H1 (cell line): ENCODE results near the gene S100A14. TPM values are rescaled to one million over a fixed set of nuclear protein-coding genes. Genes with fewer than 3 reads are reported as not detected.

Experiments
- CEBPB ChIP-seq: IDR thresholded peaks from 2 replicates; pipeline ENCODE4 v1.6.1; 2012; ENCODE audit warnings: low read depth, low read length
- CHD1 ChIP-seq: IDR thresholded peaks from 2 replicates; pipeline ENCODE4 v1.6.1; 2012; ENCODE audit warnings: low read depth, low read length, improper control_type of control experiment
- CREB1 ChIP-seq: IDR thresholded peaks from 2 replicates; pipeline ENCODE4 v1.6.1; 2012; ENCODE audit warnings: inconsistent platforms
- GABPA ChIP-seq: IDR thresholded peaks from 2 replicates; pipeline ENCODE4 v1.6.1; 2011; ENCODE audit warnings: mild to moderate bottlenecking, low read length, moderate library complexity, borderline replicate concordance; ENCODE audit not compliant: insufficient read depth
- GTF2F1 ChIP-seq: IDR thresholded peaks from 2 replicates; pipeline ENCODE4 v1.6.1; 2012; ENCODE audit warnings: low read depth, low read length, improper control_type of control experiment, borderline replicate concordance
- MAX ChIP-seq: IDR thresholded peaks from 2 replicates; pipeline ENCODE4 v1.6.1; 2012; ENCODE audit warnings: inconsistent platforms
- NRF1 ChIP-seq: IDR thresholded peaks from 2 replicates; pipeline ENCODE4 v1.6.1; 2011; ENCODE audit warnings: mild to moderate bottlenecking, low read depth, low read length, improper control_type of control experiment
- POLR2AphosphoS5 ChIP-seq: IDR thresholded peaks from 2 replicates; pipeline ENCODE4 v1.6.1; 2011; ENCODE audit warnings: low read depth, low read length
- RBBP5 ChIP-seq: IDR thresholded peaks from 2 replicates; pipeline ENCODE4 v1.7.1; 2012; ENCODE audit warnings: low read depth, mild to moderate bottlenecking, inconsistent platforms, low read length, moderate library complexity, borderline replicate concordance
- RNF2 ChIP-seq: fragments of 200-900, 300-1000 bp; sonication (generic); IDR thresholded peaks from 2 replicates; pipeline ENCODE4 v1.7.1; 2016; ENCODE audit warnings: borderline replicate concordance, low read depth, mild to moderate bottlenecking, antibody characterized with exemption, low read length; ENCODE audit not compliant: poor library complexity, severe bottlenecking; ENCODE audit errors: missing control alignments
- SIN3A ChIP-seq, 2 experiments: IDR thresholded peaks in 1 of 2; conservative IDR thresholded peaks in 1 of 2; 2 replicates each; pipeline ENCODE4 v1.6.1; 2011 to 2012; ENCODE audit warnings: low read length in 2 of 2, improper control_type of control experiment in 1 of 2, low read depth in 1 of 2, mild to moderate bottlenecking in 1 of 2
- SIX5 ChIP-seq: IDR thresholded peaks from 2 replicates; pipeline ENCODE4 v1.6.1; 2011; ENCODE audit warnings: mild to moderate bottlenecking, low read depth, low read length
- SP1 ChIP-seq: IDR thresholded peaks from 2 replicates; pipeline ENCODE4 v1.6.1; 2011; ENCODE audit warnings: low read depth, low read length
- SUZ12 ChIP-seq: fragments of 200-600 bp; sonication (generic); IDR thresholded peaks from 2 replicates; pipeline ENCODE4 v1.6.1; 2012; ENCODE audit warnings: mild to moderate bottlenecking, inconsistent platforms, low read length, moderate library complexity, mixed read lengths
- TAF1 ChIP-seq: IDR thresholded peaks from 2 replicates; pipeline ENCODE4 v1.6.1; 2011; ENCODE audit warnings: mild to moderate bottlenecking, low read depth, low read length
- TBP ChIP-seq: IDR thresholded peaks from 2 replicates; pipeline ENCODE4 v1.6.1; 2011; ENCODE audit warnings: low read depth, low read length, improper control_type of control experiment
- TEAD4 ChIP-seq: IDR thresholded peaks from 2 replicates; pipeline ENCODE4 v1.6.1; 2012; ENCODE audit warnings: low read depth, low read length, inconsistent platforms, mixed read lengths
- polyA plus RNA-seq, 7 experiments: library from polyadenylated mRNA; depleted of rRNA in 3 of 7; stranded (reverse) in 5 of 7; unstranded in 2 of 7; fragments of >200 nt in 5 of 7; fragments of 200-250 nt in 2 of 7; gene quantifications; 1 replicate in 5 of 7; 2 replicates in 1 of 7; 4 replicates in 1 of 7; pipeline versions ENCODE4 v1.2.1 to v1.2.3, GENCODE V29; 2011 to 2013; ENCODE audit warnings: missing spikeins in 2 of 7, mixed read lengths in 2 of 7
- total RNA-seq: library from RNA; stranded (reverse); fragmentation: NEBNext Ultra II Directional; extraction: Animal tissue kit (Norgen Biotek cat#: 25700); gene quantifications from 2 replicates; pipeline ENCODE4 v1.2.1, GENCODE V29; 2021
- TF ChIP-seq, protein P1 (sequence below): IDR thresholded peaks from 2 replicates; pipeline ENCODE4 v1.6.1; 2011; ENCODE audit warnings: low read length, improper control_type of control experiment
- TF ChIP-seq, protein P2 (sequence below), 3 experiments: IDR thresholded peaks; 1 replicate in 2 of 3; 2 replicates in 1 of 3; pipeline versions ENCODE4 v1.5.1 to v1.6.1; 2011; ENCODE audit warnings: low read length in 3 of 3, mild to moderate bottlenecking in 3 of 3, inconsistent platforms in 2 of 3, low read depth in 1 of 3, moderate library complexity in 1 of 3; ENCODE audit not compliant: insufficient read depth in 1 of 3; ENCODE audit errors: control extremely low read depth in 1 of 3

The S100A14 gene
- total and polyA plus RNA-seq, 2 of the 8 experiments (the other 6 are each of a cell fraction or from before 2014, with no cell fraction given): 1.4 to 5.3 TPM

DNA sequence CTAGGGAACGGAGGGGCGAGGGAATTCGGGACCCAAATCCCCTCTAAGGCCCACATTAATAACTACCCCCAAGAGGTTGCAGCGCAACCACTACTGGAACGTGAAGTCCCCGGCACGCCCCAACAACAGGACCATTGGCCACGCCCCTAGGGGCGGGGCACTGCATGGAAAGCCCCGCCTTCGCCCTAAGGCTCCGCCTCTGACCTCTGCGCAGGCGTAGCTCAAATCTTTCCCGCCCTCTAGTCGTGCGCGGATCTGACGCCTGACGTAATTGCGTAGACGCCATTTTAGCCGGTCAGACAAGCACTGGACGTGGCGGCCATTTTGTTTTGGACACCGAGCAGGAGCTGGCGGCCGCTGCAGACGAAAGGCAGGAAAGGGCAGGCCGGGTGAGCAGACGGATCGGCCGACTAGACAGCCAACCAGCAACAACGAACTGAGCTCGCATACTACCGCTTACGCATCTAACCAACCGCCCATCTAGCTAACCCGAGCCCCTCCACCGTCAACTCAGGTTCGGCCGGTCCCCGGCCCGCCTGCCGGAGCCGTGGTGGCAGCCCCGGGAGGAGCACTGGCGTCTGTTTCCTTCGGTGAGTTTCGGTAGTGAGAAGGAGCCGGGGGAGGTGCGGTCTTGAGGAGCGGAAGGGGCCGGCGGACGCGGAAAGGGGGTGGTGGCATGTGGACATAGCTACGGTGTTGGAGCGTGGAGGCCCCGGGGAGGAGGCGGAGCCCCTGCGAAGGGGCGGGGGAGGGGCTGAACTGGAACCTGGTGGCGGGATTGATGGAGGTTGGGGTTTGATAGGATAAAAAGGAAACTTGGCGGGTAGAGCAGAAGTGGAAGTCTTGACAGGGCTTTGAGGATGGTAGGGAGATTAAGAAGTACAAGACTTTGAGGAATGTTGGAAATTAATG is 17.9 kb upstream of the S100A14 start, which contains the start of gene CHTOP (continued):
- TF ChIP-seq NRF1 (peak; percentile 97), TBP (peak; percentile 83), SP1 (peak; percentile 47; the same call in 1 of the 2 replicates), POLR2AphosphoS5 (peak; percentile 75), RBBP5 (peak; percentile 76; the same call in 1 of the 2 replicates), SIN3A (conservative IDR thresholded peaks at IDR 0.05 in 1 of 2, IDR thresholded peaks at IDR 0.05 in 1 of 2; ENCODE audit: low read depth in 1 of 2, low read length in 2 of 2) (peak in 1 of 2 experiments; percentile 79; a peak in 2 of 4 replicates), SIX5 (no peak), MAX (peak; percentile 48), SUZ12 (no peak), TAF1 (peak; percentile 93), GTF2F1 (peak; percentile 42; the same call in 1 of the 2 replicates), CEBPB (peak; percentile 50; the same call in 1 of the 2 replicates), TEAD4 (peak; percentile 82), RNF2 (no peak), CHD1 (peak; percentile 28; the same call in 1 of the 2 replicates), CREB1 (peak; percentile 90), GABPA (no peak)
- TF ChIP-seq, protein P1, sequence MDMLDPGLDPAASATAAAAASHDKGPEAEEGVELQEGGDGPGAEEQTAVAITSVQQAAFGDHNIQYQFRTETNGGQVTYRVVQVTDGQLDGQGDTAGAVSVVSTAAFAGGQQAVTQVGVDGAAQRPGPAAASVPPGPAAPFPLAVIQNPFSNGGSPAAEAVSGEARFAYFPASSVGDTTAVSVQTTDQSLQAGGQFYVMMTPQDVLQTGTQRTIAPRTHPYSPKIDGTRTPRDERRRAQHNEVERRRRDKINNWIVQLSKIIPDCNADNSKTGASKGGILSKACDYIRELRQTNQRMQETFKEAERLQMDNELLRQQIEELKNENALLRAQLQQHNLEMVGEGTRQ: peak; percentile 23; the same call in 1 of the 2 replicates
- TF ChIP-seq, protein P2, sequence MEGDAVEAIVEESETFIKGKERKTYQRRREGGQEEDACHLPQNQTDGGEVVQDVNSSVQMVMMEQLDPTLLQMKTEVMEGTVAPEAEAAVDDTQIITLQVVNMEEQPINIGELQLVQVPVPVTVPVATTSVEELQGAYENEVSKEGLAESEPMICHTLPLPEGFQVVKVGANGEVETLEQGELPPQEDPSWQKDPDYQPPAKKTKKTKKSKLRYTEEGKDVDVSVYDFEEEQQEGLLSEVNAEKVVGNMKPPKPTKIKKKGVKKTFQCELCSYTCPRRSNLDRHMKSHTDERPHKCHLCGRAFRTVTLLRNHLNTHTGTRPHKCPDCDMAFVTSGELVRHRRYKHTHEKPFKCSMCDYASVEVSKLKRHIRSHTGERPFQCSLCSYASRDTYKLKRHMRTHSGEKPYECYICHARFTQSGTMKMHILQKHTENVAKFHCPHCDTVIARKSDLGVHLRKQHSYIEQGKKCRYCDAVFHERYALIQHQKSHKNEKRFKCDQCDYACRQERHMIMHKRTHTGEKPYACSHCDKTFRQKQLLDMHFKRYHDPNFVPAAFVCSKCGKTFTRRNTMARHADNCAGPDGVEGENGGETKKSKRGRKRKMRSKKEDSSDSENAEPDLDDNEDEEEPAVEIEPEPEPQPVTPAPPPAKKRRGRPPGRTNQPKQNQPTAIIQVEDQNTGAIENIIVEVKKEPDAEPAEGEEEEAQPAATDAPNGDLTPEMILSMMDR (IDR thresholded peaks at IDR 0.05; ENCODE audit: control extremely low read depth in 1 of 3, insufficient read depth in 1 of 3, low read depth in 1 of 3, low read length in 3 of 3): peak in 1 of 3 experiments; percentile 10; a peak in 1 of 4 replicates
